PC-9 (cell line): ENCODE data around the gene ZNF221. TPM values are rescaled to one million over a fixed set of nuclear protein-coding genes. Genes with fewer than 3 reads are reported as not detected.
A peak's percentile ranks its signal among the peaks of the same experiment; 100 is the strongest.

Experiments used
- BruUV-seq: library from RNA; stranded (reverse); fragments of 400-500 nt; replicated peaks from 2 replicates; lab custom pipeline; 2021; lab: Mats Ljungman, UMichigan
- CTCF ChIA-PET: fragments of 300-600 bp; sonication (Branson Sonifier 250); formaldehyde crosslinking; loops from one replicate; lab custom pipeline; 2022; ENCODE audit warnings: antibody characterized with exemption; lab: Charles Lee
- POLR2A ChIA-PET: fragments of 300-600 bp; sonication (Branson Sonifier 250); formaldehyde crosslinking; loops from one replicate; lab custom pipeline; 2022; ENCODE audit warnings: antibody characterized with exemption; ENCODE audit not compliant: unreplicated experiment; lab: Charles Lee
- DNase-seq, 2 experiments: peaks; one replicate each; pipeline versions ENCODE4 v3.0.0 to v3.0.0-alpha.2; 2015 to 2022; ENCODE audit warnings: mixed read lengths in 1 of 2
- H2AFZ ChIP-seq: fragments of 200-600 bp; sonication (generic); 2 replicates; pipeline ENCODE4 v1.8.1; 2017; ENCODE audit warnings: antibody characterized with exemption
- H3F3A ChIP-seq: fragments of 200-600 bp; sonication (generic); 2 replicates; pipeline ENCODE4 v1.8.1; 2017; ENCODE audit warnings: antibody characterized with exemption, mild to moderate bottlenecking, low read depth; ENCODE audit not compliant: insufficient read depth
- H3K27ac ChIP-seq: fragments of 200-600 bp; sonication (generic); 2 replicates; pipeline ENCODE4 v1.6.1; 2016; ENCODE audit warnings: mixed run types
- H3K27me3 ChIP-seq: fragments of 200-600 bp; sonication (generic); 2 replicates; pipeline ENCODE4 v1.6.1; 2016; ENCODE audit warnings: low read depth, mixed run types; ENCODE audit not compliant: insufficient read depth
- H3K36me3 ChIP-seq: fragments of 200-600 bp; sonication (generic); 2 replicates; pipeline ENCODE4 v1.6.1; 2016; ENCODE audit warnings: low read depth, mixed run types
- H3K4me1 ChIP-seq: fragments of 200-600 bp; sonication (generic); replicated peaks from 2 replicates; pipeline ENCODE4 v1.6.1; 2016; ENCODE audit warnings: mixed run types; ENCODE audit not compliant: insufficient read depth
- H3K4me2 ChIP-seq: fragments of 200-600 bp; sonication (generic); 2 replicates; pipeline ENCODE4 v1.6.1; 2017; ENCODE audit warnings: mixed run types
- H3K4me3 ChIP-seq: fragments of 200-600 bp; sonication (generic); 2 replicates; pipeline ENCODE4 v1.6.1; 2016; ENCODE audit warnings: mixed run types
- H3K79me2 ChIP-seq: fragments of 200-600 bp; sonication (generic); 2 replicates; pipeline ENCODE4 v1.6.1; 2017; ENCODE audit warnings: low read depth, mixed run types
- H3K9me2 ChIP-seq: fragments of 200-600 bp; sonication (generic); 2 replicates; pipeline ENCODE4 v1.8.1; 2017; ENCODE audit warnings: mild to moderate bottlenecking; ENCODE audit not compliant: insufficient read depth
- H3K9me3 ChIP-seq: fragments of 200-600 bp; sonication (generic); 2 replicates; pipeline ENCODE4 v1.8.1; 2016; ENCODE audit warnings: low read depth; ENCODE audit not compliant: insufficient read depth
- H4K20me1 ChIP-seq: fragments of 200-600 bp; sonication (generic); 2 replicates; pipeline ENCODE4 v1.8.1; 2017; ENCODE audit not compliant: insufficient read depth
- CTCF ChIP-seq: fragments of 200-600 bp; sonication (generic); conservative IDR thresholded peaks from 2 replicates; pipeline ENCODE4 v1.6.1; 2017; ENCODE audit warnings: mixed run types, antibody characterized with exemption, mild to moderate bottlenecking, moderate library complexity
- EZH2 ChIP-seq: fragments of 200-600 bp; sonication (generic); IDR thresholded peaks from 2 replicates; pipeline ENCODE4 v1.8.0; 2017; ENCODE audit warnings: antibody characterized with exemption, low read depth
- intact Hi-C: fragments of 100-400 bp; cut with micrococcal nuclease; formaldehyde crosslinking; loops from one replicate; pipeline ENCODE4 v1.10.0; 2022; ENCODE audit not compliant: unreplicated experiment
- total RNA-seq: library from RNA; stranded (reverse); gene quantifications from 2 replicates; pipeline ENCODE4 v1.2.3, GENCODE V29; 2021

The ZNF221 gene
- total RNA-seq, 1 experiment from 2014 or later, result 1.7 TPM

- Histone ChIP-seq H3K4me3 (peak overlapping the region; percentile 86), H2AFZ (peak overlapping the region; percentile 96), H3K9me3 (peaks cover 6% of the 10 kb centered on the region; the same call in 1 of the 2 replicates), H3F3A (no peaks in the 10 kb centered on the region), H3K27me3 (no peaks in the 10 kb centered on the region), H3K4me1 (peaks cover 13% of the 10 kb centered on the region), H3K4me2 (peak overlapping the region; percentile 82), H4K20me1 (no peaks in the 10 kb centered on the region), H3K9me2 (no peaks in the 10 kb centered on the region), H3K27ac (no peak overlapping the region), H3K79me2 (0 out of 2 replicates have a peak, but pooled peaks cover 3% of the 10 kb centered on the region), H3K36me3 (peaks cover 9% of the 10 kb centered on the region)
- TF ChIP-seq EZH2 (no peak), CTCF (no peak; the same call in 1 of the 2 replicates)
- ChIA-PET CTCF (no interaction called here), POLR2A (interaction anchor here (0.5 kb wide), 1 partner anchor 176 kb away, joined by 3 read pairs; the partner anchor contains the start of gene ZNF283)
- intact Hi-C loops, result loop anchor here (2.0 kb wide), 1 partner anchor 53 kb away; the partner anchor contains the start of gene ZNF221
- no peak for DNase-seq
- no TSS peak for BruUV-seq
These were observed 52.5 kb downstream of the ZNF221 start for GRCh38 chr19:44003461-44004009.

- H3K4me3 ChIP-seq, result no peak overlapping the region
- intact Hi-C loops, result no loop called here
These were observed 54.9 kb downstream of the ZNF221 start for GRCh38 chr19:44005973-44006372.

GRCh38 chr19:44007473-44007872 lies 56.4 kb downstream of the ZNF221 start:
- H3K9me2 ChIP-seq, result no peaks in the 10 kb centered on the region
- no peak for TF ChIP-seq CTCF
- TF ChIP-seq EZH2, result no peak
- H4K20me1 ChIP-seq, result no peaks in the 10 kb centered on the region
- H3K79me2 ChIP-seq, result 0 out of 2 replicates have a peak, but pooled peaks cover 3% of the 10 kb centered on the region
- ChIA-PET CTCF (no interaction called here), POLR2A (interaction anchor here (0.6 kb wide), 2 partner anchors 17 to 534 kb away, joined by 4 to 10 read pairs; no protein-coding TSS in a partner anchor)
- no peak overlapping the region for H2AFZ ChIP-seq
- H3K9me3 ChIP-seq, result peaks cover 30% of the 10 kb centered on the region
- H3K4me1 ChIP-seq, result peaks cover 7% of the 10 kb centered on the region
- H3F3A ChIP-seq, result 0 out of 2 replicates have a peak, but pooled peaks cover 3% of the 10 kb centered on the region
- peaks cover 36% of the 10 kb centered on the region for H3K36me3 ChIP-seq
- BruUV-seq, result no TSS peak
- DNase-seq, result no peak
- H3K4me2 ChIP-seq, result no peak overlapping the region
- intact Hi-C loops, result no loop called here
- H3K27ac ChIP-seq, result no peak overlapping the region
- H3K27me3 ChIP-seq, result no peaks in the 10 kb centered on the region
- H3K4me3 ChIP-seq, result no peak overlapping the region

More at GRCh38 chr19:44005973-44006372, 54.9 kb downstream of the ZNF221 start:
- H3K36me3 ChIP-seq, result peaks cover 33% of the 10 kb centered on the region
- H3K79me2 ChIP-seq, result 0 out of 2 replicates have a peak, but pooled peaks cover 3% of the 10 kb centered on the region
- POLR2A ChIA-PET, result no interaction called here
- no peak overlapping the region for H2AFZ ChIP-seq
- H3F3A ChIP-seq, result no peaks in the 10 kb centered on the region
- H3K27ac ChIP-seq, result no peak overlapping the region
- no peaks in the 10 kb centered on the region for H3K9me2 ChIP-seq
- BruUV-seq, result no TSS peak
- no peaks in the 10 kb centered on the region for H3K27me3 ChIP-seq
- CTCF ChIA-PET, result no interaction called here
- no peak overlapping the region for H3K4me2 ChIP-seq
- H4K20me1 ChIP-seq, result no peaks in the 10 kb centered on the region
- no peak for TF ChIP-seq CTCF
- no peak for TF ChIP-seq EZH2
- H3K9me3 ChIP-seq, result peaks cover 29% of the 10 kb centered on the region
- no peak for DNase-seq
- peaks cover 13% of the 10 kb centered on the region for H3K4me1 ChIP-seq
